Activated B cell treated with CpG ODN at 0.5 μM for 24 hours (primary cell): ENCODE data around the gene TGFB1. TPM values are rescaled to one million over a fixed set of nuclear protein-coding genes. Genes with fewer than 3 reads are reported as not detected.
A peak's percentile ranks its signal among the peaks of the same experiment; 100 is the strongest.

ENCODE experiments used
- ATAC-seq: fragments of 200-7000 bp; cut with Tn5 transposase; one replicate; pipeline ENCODE4 v1.10.0; 2021; ENCODE audit warnings: low read depth, mild to moderate bottlenecking, moderate library complexity
- CTCF ChIA-PET: fragments of 350-600 bp; sonication (Branson Sonifier 250); formaldehyde crosslinking; loops from one replicate; lab custom pipeline; 2021; ENCODE audit warnings: antibody characterized with exemption; lab: Charles Lee
- POLR2A ChIA-PET: fragments of 350-600 bp; sonication (Branson Sonifier 250); formaldehyde crosslinking; loops from one replicate; lab custom pipeline; 2021; ENCODE audit warnings: antibody characterized with exemption; lab: Charles Lee
- DNase-seq: peaks from one replicate; pipeline ENCODE4 v3.0.0; 2022
- H3K27ac Mint-ChIP-seq: one replicate; pipeline ENCODE4 v1.8.0; 2020; ENCODE audit warnings: mixed read lengths
- H3K27me3 Mint-ChIP-seq: one replicate; pipeline ENCODE4 v1.8.0; 2021; ENCODE audit warnings: mixed read lengths
- H3K36me3 Mint-ChIP-seq: one replicate; pipeline ENCODE4 v1.8.0; 2021; ENCODE audit warnings: low read depth, mixed read lengths
- H3K4me1 Mint-ChIP-seq: one replicate; pipeline ENCODE4 v1.8.0; 2021; ENCODE audit warnings: mixed read lengths
- H3K4me3 Mint-ChIP-seq: one replicate; pipeline ENCODE4 v1.8.0; 2020; ENCODE audit warnings: mild to moderate bottlenecking, mixed read lengths
- H3K9me3 Mint-ChIP-seq: one replicate; pipeline ENCODE4 v1.8.0; 2020; ENCODE audit warnings: mixed read lengths
- intact Hi-C: fragments of 100-400 bp; cut with micrococcal nuclease; formaldehyde crosslinking; loops from one replicate; pipeline ENCODE4 v1.15.1; 2024
- total RNA-seq: library from RNA; stranded (reverse); gene quantifications from 2 replicates; pipeline ENCODE4 v1.2.3, GENCODE V29; 2022
- TF ChIP-seq, protein P1 (sequence below): fragments of 200-600 bp; IDR thresholded peaks from one replicate; pipeline ENCODE4 v1.8.0; 2022; ENCODE audit warnings: antibody characterized with exemption, mild to moderate bottlenecking

Gene TGFB1
- total RNA-seq, 1 donor from 2014 or later = 88.5 TPM

DNA sequence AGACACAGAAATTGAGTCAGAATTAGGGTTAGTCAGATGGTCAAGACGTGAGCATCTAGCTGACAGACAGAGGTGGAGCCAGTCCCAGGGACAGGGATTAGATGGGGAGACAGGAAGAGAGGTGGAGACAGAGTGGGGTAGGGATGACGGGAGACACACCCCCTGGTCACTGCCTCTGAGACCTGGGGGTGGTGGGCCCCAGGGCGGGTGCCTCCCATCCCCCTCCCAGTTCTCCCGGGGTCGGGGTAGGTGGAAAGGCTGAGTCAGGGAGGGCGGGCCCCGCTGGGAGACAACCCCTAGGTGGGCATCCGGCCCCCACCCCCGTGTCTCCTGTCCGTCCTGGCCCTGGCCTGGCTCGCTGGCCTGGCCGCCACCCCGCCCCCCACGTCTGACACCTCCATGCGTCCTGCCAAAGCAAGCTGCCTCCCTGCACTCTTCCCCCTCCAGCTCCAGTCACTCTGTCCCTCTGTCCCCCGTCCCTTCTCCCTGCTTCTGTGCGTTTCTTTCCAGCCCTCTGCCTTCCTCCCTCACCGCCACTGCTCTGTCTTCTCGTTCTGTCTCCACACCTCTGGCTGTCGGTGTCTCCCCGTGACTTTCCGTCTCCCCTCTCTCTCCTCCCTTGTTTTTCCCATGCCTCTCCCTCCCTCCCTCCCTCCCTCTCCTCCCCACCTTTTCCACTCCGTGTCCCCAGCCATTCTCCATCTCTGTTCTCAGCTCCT is 28.6 kb downstream of the TGFB1 start:
- no peak for ATAC-seq
- intact Hi-C loops = no loop called here
- peaks cover 70% of the 10 kb centered on the region for H3K4me1 Mint-ChIP-seq
- H3K36me3 Mint-ChIP-seq = peaks cover 48% of the 10 kb centered on the region
- no peak for DNase-seq
- H3K9me3 Mint-ChIP-seq = no peaks in the 10 kb centered on the region
- TF ChIP-seq, protein P1, sequence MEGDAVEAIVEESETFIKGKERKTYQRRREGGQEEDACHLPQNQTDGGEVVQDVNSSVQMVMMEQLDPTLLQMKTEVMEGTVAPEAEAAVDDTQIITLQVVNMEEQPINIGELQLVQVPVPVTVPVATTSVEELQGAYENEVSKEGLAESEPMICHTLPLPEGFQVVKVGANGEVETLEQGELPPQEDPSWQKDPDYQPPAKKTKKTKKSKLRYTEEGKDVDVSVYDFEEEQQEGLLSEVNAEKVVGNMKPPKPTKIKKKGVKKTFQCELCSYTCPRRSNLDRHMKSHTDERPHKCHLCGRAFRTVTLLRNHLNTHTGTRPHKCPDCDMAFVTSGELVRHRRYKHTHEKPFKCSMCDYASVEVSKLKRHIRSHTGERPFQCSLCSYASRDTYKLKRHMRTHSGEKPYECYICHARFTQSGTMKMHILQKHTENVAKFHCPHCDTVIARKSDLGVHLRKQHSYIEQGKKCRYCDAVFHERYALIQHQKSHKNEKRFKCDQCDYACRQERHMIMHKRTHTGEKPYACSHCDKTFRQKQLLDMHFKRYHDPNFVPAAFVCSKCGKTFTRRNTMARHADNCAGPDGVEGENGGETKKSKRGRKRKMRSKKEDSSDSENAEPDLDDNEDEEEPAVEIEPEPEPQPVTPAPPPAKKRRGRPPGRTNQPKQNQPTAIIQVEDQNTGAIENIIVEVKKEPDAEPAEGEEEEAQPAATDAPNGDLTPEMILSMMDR = no peak
- H3K27me3 Mint-ChIP-seq = no peaks in the 10 kb centered on the region
- H3K27ac Mint-ChIP-seq = peak overlapping the region; percentile 86
- CTCF ChIA-PET = interaction anchor here (1.1 kb wide), 1 partner anchor 27 kb away, joined by 3 read pairs; no protein-coding TSS in a partner anchor
- H3K4me3 Mint-ChIP-seq = peak overlapping the region; percentile 21
- POLR2A ChIA-PET = interaction anchor here (0.6 to 6.2 kb wide), 6 partner anchors 10 to 1095 kb away, joined by 3 to 119 read pairs (median 8); partner anchors contain the start of gene TGFB1

DNA sequence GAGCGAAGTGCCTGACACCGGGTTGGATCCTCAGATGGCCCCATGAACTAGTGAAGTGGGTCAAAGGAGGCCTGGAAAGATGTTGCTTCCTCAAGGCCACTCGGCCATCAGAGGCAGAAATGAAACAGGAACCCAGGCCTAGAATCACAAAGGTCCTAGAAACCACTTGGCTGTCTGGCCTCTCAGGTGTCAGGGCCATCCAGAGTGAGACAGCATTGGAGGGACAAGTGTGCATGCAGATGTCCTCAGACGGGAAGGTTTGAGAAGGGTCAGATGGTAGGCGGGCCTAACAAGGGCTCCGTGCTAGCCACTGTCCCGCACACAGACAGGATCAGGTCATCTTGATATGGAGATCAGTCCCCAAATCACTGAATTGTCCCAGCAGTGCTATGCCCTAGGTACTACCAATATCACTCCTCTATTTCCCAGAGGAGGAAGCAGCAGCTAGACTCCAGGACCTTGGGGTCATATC is 29.5 kb downstream of the TGFB1 start:
- Mint-ChIP-seq H3K27me3 (no peaks in the 10 kb centered on the region), H3K27ac (peak overlapping the region; percentile 86), H3K4me3 (no peak overlapping the region), H3K9me3 (no peaks in the 10 kb centered on the region), H3K36me3 (peaks cover 56% of the 10 kb centered on the region), H3K4me1 (peaks cover 70% of the 10 kb centered on the region)
- ATAC-seq (no peak), DNase-seq (no peak)
- ChIA-PET POLR2A (interaction anchor here (0.5 to 6.2 kb wide), 2 partner anchors 30 to 170 kb away, joined by 3 to 119 read pairs; partner anchors contain the start of gene TGFB1), CTCF (interaction anchor here (1.1 kb wide), 1 partner anchor 28 kb away, joined by 3 read pairs; no protein-coding TSS in a partner anchor)
- TF ChIP-seq, protein P1 = no peak
- intact Hi-C loops = no loop called here

DNA sequence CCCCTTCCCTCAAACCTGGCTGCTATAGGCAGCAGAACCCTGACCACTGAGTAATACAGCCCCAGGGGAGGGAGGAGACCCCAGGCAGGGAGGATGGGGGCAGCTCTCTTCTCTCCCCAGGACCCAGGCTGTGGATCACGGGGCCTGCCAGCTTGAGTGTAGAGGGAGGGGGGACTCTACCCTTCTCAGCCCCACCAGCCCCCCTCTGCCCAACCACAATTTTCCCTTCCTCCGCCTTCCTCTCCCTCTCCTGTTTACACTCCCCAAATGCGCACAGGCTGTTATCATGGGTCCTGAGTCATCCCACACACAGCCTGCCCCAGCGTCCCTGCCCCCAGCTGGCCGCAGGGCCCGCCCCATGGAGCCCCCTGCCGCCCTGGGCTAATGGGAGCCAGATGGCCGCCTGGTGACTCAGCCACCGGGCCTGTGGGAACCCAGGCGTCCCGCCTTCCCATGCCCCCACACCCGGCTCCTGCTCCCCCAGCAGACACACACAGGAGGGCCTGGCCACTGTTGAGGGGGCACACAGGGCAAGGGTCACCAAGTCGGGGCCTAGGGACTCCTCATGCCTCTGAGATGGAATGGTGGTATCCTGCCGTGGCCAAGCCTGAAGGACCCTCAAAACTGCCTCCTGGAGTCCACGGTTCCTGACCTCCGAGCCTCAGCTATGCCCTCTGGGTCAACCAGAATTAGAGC is 30.1 kb downstream of the TGFB1 start:
- H3K4me3 Mint-ChIP-seq = no peak overlapping the region

DNA sequence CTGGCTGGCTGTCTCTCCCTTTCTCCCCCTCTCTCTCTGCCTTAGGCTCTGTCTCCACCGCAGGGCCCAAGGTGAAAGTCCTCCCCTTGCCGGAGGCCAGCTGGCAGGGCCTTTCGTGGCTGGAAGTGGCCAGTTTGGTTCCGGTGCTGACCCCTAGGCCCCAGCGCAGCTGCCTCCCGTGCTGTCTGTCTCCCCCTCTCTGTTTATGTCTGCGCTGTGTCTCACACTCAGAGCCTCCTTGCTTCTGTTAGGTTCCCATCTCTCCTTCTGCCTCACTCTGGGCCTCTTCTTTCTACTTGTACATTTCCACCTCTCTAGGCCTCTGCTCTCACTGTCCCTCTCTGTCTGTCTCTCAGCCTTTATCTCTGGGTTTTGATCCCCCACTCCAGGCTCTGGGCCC is 30.7 kb downstream of the TGFB1 start:
- CTCF ChIA-PET = interaction anchor here (0.6 to 1.8 kb wide), 3 partner anchors 28 to 232 kb away, joined by 3 to 8 read pairs (median 5); no protein-coding TSS in a partner anchor
- TF ChIP-seq, protein P1 = no peak
- DNase-seq = no peak
- Mint-ChIP-seq H3K27me3 (no peaks in the 10 kb centered on the region), H3K36me3 (peaks cover 55% of the 10 kb centered on the region), H3K4me3 (no peak overlapping the region), H3K4me1 (peaks cover 60% of the 10 kb centered on the region), H3K27ac (peak overlapping the region; percentile 13), H3K9me3 (no peaks in the 10 kb centered on the region)
- POLR2A ChIA-PET = interaction anchor here (1.2 to 6.2 kb wide), 4 partner anchors 26 to 545 kb away, joined by 3 to 119 read pairs (median 7); partner anchors contain the start of genes RAB4B and TGFB1
- no peak for ATAC-seq
- intact Hi-C loops = no loop called here

More for the DNA sequence above, 30.1 kb downstream of the TGFB1 start:
- ChIA-PET CTCF (interaction anchor here (0.6 to 1.1 kb wide), 2 partner anchors 28 to 232 kb away, joined by 3 read pairs; no protein-coding TSS in a partner anchor), POLR2A (interaction anchor here (0.5 to 6.2 kb wide), 4 partner anchors 25 to 546 kb away, joined by 3 to 119 read pairs (median 3); partner anchors contain the start of genes RAB4B and TGFB1)
- TF ChIP-seq, protein P1 = no peak
- H3K4me1 Mint-ChIP-seq = peaks cover 65% of the 10 kb centered on the region
- intact Hi-C loops = no loop called here
- no peak for ATAC-seq
- no peak for DNase-seq
- peak overlapping the region; percentile 86 for H3K27ac Mint-ChIP-seq
- H3K9me3 Mint-ChIP-seq = no peaks in the 10 kb centered on the region
- no peaks in the 10 kb centered on the region for H3K27me3 Mint-ChIP-seq
- peaks cover 55% of the 10 kb centered on the region for H3K36me3 Mint-ChIP-seq
